M059J (cell line): ENCODE measurements around the gene DIP2A. TPM values are rescaled to one million over a fixed set of nuclear protein-coding genes. Genes with fewer than 3 reads are reported as not detected.

Experiments
- DNase-seq: peaks from one replicate; pipeline ENCODE4 v3.0.0-alpha.2; 2012; ENCODE audit warnings: low read depth
- total RNA-seq: library from RNA; depleted of rRNA; stranded (reverse); fragments of >200 nt; shearing (Covaris generic); gene quantifications from 2 replicates; pipeline ENCODE4 v1.2.3, GENCODE V29; 2014

DIP2A gene
- total RNA-seq, 1 experiment from 2014 or later, result 20.6 TPM

DNA sequence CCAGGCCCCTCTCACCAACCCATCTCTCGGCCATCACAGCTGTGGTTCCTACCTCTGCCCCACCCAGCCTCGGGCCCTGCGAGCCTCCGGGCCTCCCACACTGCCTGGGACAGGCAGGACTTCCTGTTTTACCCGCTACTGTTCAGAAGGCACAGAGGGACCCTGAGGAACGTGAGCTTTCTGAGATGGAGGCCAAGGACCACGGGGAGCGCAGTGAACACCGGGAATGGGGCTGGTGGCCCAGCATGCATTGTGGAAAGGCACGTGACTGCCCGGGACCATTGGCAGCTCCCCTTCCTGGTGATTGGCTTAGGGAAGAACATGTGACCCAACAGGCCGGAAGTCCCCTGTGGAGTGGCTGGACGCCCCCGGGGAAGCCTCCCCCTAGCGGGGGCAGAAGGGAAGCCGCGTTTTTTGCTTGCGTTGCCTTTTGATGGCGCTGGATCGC lies 139.2 kb downstream of the DIP2A start:
- no peak for DNase-seq

DNA sequence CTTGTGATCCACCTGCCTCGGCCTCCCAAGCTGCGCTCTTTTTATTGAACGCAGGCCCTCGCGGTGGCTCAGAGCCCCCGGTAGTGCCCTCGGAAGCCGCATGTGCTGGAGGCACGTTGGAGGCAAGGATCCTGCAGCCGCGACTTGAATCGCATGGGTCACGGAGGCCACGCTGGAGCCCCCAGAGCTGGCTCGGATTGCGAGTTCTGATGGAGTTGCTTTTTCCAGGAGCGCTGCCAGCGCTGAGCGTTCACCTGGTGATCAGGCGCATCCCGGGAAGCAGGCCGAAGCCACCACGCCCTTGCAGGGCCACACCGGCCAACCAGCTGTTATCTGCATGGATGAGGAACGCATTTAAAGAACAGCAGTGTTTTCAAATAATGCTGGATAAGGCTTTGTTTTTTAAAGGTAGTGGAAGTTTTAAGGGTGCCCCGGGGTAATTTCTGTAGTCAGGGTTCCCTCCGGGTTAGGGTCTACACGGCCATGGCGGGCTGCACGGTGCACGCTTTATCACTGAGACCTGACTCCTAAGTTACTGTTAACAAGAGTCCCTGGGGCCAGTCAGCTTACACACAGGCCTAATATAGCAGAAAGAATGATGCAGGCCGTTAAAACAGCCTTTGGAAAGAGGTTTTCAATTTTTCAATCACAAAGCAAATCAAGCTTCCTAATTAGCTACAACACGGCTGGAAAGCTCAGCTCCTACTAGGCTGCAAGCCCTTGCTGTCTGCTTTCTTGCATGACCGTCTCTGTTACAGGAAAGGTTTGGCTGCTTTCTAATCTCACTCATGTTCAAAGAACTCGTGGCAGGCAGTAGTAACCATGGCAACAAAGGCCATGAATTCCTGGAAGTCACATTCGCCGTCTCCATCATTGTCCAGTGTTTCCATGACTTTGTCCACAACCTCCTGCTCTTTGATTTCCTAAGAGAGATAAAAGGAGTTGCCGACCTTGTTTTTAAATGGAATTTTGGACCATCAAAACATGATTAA lies 140.2 kb downstream of the DIP2A start:
- peak; percentile 88 for DNase-seq

DNA sequence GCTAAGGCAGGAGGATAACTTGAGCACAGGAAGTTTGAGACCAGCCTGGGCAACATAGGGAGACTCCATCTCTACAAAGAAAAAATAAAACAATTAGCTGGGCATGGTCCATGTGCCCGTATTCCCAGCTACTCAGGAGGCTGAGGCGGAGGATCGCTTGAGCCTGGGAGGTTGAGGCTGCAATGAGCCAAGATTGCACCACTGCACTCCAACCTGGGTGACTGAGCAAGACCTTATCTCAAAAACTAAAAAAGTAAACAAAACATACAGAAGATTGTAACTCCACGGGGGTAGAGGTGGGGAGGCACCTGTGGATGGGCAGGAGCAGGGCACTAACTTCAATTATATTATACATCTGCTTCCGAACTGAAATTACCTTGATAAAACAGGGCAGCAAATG lies 141.6 kb downstream of the DIP2A start:
- no peak for DNase-seq

DNA sequence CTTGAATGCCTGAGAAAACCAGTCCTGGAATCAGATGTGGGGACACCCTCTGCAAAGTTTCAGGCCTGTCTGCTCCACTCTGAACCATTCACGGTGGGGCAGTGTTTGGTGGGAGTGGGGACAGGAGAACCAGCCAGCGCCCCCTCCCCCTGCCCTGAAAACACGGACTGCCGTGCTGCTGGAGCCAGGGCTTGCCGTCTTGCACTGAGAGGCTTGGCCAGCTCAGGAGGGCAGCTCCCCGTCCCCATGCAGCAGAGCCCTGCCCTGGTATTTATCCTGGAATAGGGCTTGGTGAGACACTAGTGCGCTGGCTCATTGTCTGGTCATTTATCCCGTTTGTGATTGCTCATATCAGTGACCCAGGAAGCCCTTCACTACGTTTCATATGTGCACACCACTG lies 142.3 kb downstream of the DIP2A start:
- no peak for DNase-seq

DNA sequence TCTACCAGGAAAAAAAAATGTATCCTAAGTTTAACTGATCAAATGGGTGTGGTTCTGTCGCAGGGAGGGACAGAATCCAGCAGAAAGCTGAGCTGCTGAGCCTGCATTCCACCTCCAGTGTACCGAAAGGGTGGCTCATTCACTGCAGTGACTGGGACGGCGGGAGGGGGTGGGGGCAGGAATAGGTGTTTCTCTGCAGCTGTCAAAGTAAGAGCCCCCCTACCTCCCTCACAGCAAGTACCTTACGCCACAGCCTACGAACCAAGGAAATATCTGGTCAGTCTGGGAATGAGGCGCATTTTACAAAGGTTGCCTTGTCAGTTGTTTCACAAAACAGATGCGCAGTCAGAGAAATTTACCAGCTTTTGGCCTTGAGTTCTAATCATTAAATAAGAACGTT lies 144.5 kb downstream of the DIP2A start:
- no peak for DNase-seq

DNA sequence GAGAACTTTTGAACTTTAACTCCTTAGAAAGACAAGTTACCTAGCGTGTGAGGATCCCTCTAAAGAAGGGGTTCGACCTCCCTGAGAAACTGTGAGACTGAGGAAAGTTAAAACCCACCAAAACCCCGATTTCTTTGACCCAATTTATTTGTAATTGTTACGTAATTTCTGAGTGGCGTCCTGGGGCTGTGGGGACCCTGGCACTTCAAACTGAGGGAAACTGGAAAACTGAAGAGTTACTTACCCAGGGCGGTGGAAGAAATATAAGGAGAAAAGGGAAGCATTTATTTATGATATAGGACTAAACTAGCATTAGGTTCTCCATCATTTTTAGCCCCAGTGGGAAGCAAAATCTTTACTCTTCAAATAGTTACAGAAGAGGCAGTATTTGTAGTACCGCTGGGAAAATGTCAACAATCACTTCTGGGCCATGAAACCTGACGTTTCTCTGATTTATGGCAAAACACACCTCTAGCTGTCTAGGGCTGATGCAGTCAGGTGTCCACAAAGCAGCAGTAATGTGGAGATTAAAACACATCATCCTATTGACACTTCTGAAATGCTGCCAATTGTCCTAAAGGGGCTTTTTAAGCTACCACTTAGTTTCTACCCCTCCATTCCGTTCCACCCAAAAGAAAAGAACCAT lies 145.8 kb downstream of the DIP2A start:
- DNase-seq, result no peak

DNA sequence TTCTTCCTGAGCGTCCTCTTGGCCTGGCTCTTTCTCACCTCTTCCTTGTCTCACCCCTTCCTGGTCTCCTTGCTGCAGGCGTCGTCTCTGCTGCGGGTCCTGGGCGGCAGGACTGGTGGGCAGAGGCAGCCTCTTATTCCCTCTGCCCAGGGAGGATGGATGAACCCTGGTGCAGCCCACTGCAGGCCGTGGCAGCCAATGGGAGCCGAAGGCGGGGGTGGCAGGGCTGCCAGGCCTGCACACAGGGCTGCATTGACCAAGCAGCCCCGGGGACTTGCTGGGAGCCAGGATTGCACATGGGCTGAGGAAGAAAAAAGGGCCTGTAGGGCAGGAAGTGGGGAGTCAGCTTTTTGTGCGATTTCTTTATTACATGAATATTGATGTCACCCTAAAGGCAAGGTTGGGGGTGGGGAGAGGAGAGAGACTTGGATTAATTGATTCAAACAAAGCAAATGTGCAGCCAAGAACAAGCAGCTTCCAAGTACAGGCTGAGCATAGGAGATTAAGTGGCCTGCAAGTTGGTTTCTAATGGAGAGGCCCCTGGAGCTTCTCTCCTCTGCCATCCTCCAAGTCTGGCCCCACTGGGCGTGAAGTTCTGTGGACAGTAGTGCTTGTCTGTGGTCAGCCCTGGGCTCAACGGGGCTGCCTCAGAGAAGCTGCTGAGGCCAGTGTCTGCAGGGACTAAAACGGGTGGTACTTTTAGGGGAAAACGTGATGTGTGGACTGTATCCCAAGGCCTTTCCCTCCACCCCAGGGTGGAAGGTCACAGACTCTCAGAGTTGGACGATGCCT lies 146.5 kb downstream of the DIP2A start, which contains the start of gene S100B:
S100B (minus strand) TSS at position 108 of the 792 bp plus-strand sequence. CDS start 2,667 bp downstream, outside the sequence.
- DNase-seq, result no peak

DNA sequence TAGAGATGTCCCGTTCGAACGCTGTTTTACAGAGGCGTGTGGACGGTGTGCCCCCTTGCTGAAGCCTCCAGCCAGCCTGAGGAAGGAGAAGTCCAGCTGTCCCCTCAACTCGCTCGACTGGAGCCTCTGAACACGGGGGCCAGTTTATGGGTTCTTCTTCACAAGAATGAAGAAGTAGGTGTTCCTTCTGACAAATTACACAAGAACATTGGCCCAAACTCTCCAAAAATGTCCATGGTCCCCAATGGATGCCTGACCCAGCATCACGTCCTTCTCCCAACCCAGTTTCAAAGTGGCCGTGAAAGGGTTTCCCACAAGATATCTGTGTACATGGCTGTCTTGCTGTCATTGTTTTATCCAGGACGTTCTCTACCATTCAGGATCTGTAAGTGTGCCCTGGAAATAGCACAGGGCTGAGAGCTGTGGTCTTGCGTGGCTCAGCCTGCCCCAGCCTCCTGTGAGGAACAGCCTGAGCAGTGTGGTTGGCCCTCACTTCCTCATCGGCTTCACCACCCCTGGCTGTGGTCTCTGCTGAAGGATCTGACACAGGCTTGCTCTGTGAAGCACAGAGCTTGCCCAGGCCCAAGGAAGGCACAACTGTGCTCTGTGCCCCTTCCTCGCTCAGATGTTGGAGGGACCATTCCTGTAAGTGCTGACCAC lies 147.2 kb downstream of the DIP2A start:
- DNase-seq, result no peak

DNA sequence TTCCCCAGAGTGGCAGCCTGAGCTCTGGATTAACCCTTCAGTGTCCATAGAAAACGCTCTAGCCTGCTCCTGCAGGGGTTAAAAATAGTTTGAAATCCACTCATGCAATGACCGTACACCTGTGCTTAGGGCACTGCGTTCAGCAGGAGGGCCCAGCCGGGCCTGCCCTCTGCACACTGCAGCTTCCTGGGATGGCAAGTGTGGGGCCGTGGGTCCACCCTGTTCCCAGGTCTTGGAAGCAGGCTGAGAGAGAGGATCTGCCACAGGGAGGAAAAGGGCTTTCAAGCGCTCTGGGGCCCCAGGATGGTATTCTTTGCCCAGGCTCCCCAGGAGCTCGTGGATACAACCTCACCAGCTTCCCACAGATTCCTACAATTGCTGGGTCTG lies 147.7 kb downstream of the DIP2A start:
- DNase-seq, result no peak

DNA sequence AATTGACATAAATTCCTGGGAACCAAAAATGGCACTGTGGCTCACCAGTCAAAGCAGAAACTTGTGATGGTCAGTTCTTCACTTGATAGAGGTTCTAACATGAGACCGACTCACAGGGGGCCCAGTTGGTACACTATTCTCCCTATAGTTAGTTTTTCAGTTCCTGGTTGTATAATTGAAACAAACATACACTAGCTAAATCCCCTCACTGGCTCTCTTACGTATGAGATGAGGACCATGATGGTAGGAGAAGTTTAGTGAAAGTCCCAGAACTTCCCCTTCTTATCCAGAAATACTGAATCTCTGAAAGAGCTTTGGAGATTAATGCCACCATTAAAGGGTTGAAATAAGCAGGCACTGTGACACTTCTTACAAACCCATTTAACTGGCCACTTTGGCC lies 148.9 kb downstream of the DIP2A start:
- no peak for DNase-seq

DNA sequence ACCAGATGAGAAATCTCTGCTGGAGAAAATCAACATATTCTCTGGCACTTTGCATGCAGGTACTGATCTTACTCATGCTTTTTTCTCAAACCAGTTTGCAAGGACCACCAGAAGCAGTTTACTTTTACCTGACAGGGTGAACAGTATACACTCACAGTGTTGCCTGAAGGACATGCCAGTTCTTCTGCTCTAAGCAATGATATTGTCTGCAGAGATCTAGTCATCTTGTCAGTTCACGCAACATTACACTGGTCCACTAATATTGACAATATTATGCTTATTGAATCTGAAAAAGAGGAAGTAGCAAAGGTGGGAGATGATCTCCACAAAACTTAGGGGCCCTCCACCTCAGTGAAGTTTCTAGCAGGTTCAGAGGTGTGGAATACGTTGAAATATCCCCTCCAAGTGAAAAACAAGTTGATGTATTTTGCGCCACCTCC lies 150.0 kb downstream of the DIP2A start:
- no peak for DNase-seq

DNA sequence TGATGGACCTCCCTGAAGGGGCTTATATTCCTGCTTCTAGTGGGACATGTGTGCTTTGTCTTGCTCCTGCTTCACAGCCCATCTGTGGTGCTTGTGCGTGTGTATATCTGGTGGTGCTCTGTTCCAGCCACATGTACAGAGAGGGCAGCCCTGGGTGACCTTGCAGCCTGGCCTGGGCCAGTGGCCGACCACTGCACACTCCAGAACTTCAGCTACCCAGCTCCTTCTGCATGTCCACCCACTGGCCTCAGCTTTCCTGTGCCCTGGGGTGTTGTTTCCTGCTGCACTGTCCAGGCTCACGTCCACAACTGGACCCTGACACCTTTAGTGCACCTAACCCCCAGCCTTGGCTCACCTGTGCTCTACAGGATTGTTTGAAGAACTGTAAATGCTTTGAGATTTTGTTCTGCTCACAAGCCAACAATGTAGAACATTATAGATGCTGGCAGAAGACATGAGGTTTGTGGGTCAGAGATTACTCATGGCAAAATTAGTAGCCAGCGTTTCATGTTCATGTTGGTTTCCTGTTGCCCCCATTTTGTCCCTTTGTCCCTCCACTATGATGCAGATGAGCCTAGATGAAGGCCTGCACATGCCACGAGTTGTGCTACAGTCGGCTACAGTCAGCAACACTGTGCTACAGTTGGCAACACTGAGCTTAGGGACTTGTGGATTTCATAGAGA lies 151.5 kb downstream of the DIP2A start:
- peak; percentile 52 for DNase-seq

DNA sequence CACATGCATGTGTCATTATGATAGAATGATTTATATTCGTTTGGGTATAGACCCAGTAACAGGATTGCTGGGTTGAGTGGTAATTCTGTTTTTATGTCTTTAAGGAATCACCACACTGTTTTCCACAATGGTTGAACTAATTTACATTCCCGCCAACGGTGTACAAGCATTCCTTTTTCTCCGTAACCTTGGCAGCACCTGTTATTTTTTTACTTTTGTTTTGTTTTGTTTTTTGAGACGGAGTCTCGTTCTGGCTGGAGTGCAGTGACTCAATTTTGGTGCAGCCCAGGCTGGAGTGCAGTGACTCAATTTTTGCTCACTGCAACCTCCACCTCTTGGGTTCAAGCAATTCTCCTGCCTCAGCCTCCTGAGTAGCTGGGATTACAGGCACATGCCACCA lies 154.7 kb downstream of the DIP2A start:
- DNase-seq, result peak; percentile 65

DNA sequence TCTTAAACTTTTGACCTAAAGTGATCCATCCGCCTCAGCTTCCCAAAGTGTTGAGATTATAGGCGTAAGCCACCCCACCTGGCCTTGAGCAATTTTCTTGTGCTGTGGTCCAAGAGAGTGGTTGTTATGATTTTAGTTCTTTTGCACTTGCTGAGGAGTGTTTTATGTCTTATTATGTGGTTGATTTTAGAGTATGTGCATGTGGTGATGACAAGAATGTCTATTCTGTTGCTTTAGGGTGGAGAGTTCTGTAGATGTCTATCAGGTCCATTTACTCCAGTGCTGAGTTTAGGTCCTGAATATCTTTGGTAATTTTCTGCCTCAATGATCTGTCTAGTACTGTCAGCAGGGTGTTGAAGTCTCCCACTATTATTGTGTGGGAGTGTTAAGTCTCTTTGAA lies 157.4 kb downstream of the DIP2A start:
- no peak for DNase-seq

DNA sequence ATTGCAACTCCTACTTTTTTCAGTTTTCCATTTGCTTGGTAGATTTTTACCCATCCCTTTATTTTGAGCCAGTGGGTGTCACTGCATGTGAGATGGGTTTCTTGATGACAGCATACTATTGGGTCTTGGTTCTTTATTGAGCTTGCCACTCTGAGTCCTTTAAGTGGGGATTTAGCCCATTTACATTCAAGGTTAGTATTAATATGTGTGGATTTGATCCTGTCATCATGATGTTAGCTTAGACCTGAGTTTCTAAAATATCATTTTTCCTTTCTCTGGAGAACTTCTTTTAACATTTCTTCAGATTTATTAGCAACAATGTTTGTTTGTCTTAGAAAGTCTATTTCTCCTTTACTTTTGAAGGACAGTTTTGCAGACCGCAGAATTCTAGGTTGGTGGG lies 158.0 kb downstream of the DIP2A start:
- no peak for DNase-seq

DNA sequence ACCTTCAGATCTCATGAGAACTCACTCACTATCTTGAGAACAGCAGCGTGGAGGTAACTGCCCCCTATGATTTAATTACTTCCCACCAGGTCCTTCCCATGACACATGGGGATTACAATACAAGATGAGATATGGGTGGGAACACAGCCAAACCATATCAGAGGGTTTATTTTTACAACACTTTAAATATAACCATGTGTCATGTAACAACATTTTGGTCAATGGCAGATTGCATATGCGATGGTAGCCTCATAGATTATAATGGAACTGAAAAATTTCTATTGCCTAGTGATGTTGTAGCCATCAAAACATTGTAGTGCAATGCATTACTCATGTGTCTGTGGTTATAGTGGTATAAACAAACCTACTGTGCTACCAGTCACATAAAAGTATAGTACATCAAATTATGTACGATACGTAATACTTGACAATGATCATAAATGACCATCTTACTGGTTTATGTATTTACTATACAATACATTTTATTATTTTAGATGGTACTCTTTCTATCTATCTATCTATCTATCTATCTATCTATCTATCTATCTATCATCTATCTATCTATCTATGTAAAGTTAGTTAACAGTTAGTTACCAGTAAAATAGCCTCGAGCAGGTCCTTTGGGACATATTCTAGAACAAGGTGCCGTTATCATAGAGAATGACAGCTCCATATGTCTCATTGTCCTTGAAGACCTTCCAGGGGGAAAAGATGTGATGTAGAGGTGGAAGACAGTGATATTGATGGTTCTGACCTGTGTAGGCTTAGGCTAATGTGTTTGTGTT lies 158.8 kb downstream of the DIP2A start:
- peak; percentile 89 for DNase-seq

DNA sequence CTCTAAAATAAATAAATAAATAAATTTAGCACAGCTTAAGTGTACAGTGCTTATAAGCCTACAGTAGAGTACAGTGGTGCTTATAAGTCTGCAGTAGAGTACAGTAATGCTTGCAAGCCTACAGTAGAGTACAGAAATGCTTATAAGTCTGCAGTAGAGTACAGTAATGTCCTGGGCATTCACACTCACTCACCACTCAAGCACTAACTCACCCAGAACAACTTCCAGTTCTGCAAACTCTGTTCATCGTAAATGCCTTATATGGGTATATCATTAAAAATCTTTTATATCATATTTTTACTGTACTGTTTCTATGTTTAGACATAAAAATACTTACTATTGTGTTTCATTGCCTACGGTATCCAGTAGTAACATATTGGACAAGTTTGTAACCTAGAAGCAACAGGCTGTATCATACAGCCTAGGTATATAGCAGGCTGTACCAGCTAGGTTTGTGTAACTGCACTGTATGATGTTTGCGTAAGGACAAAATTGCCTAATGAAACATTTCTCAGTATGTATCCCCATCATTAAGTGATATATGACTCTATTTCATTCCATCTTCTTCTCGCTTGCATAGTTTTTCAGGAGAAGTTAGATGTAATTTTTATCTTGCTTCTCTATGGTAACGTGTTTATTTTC lies 160.2 kb downstream of the DIP2A start:
- peak; percentile 42 for DNase-seq
